ENCODE data around the gene DLX2. TPM values are rescaled to one million over a fixed set of nuclear protein-coding genes. Genes with fewer than 3 reads are reported as not detected.

Gene DLX2
- total RNA-seq, 1 donor, result 0.36 TPM

GRCh38 chr2:172082105-172082943 lies 20.4 kb downstream of the DLX2 start:
- Histone ChIP-seq H3K27me3 (ENCODE audit: insufficient read depth, low read length) (peaks cover 16% of the 10 kb centered on the region), H3K4me1 (ENCODE audit: insufficient read depth, low read length) (peaks cover 35% of the 10 kb centered on the region), H3K79me2 (ENCODE audit: insufficient read depth, low read length) (peaks cover 13% of the 10 kb centered on the region), H3K4me2 (ENCODE audit: insufficient read depth, low read length) (peak overlapping the region; percentile 93), H4K20me1 (ENCODE audit: insufficient read depth, low read length) (no peaks in the 10 kb centered on the region), H3K9me3 (ENCODE audit: low read depth, low read length) (no peaks in the 10 kb centered on the region), H3K36me3 (ENCODE audit: insufficient read depth, low read length) (no peaks in the 10 kb centered on the region), H3K27ac (ENCODE audit: low read depth, low read length) (peak overlapping the region; percentile 23), H2AFZ (ENCODE audit: low read length) (peak overlapping the region; percentile 91), H3K4me3 (ENCODE audit: insufficient read depth, low read length) (peak overlapping the region; percentile 78)
- peak; percentile 81 for DNase-seq (ENCODE audit: insufficient read length, low spot score, missing footprints)
- TF ChIP-seq CTCF (IDR thresholded peaks at IDR 0.05; ENCODE audit: extremely low read depth, low read depth, low read length), result no peak

GRCh38 chr2:172081221-172082022 lies 21.3 kb downstream of the DLX2 start:
- Histone ChIP-seq H3K9me3 (ENCODE audit: low read depth, low read length) (no peaks in the 10 kb centered on the region), H3K36me3 (ENCODE audit: insufficient read depth, low read length) (no peaks in the 10 kb centered on the region), H3K27me3 (ENCODE audit: insufficient read depth, low read length) (peaks cover 10% of the 10 kb centered on the region), H3K79me2 (ENCODE audit: insufficient read depth, low read length) (peaks cover 4% of the 10 kb centered on the region), H4K20me1 (ENCODE audit: insufficient read depth, low read length) (no peaks in the 10 kb centered on the region), H3K4me2 (ENCODE audit: insufficient read depth, low read length) (no peak overlapping the region), H3K27ac (ENCODE audit: low read depth, low read length) (no peak overlapping the region), H3K4me3 (ENCODE audit: insufficient read depth, low read length) (no peak overlapping the region), H3K4me1 (ENCODE audit: insufficient read depth, low read length) (peaks cover 28% of the 10 kb centered on the region), H2AFZ (ENCODE audit: low read length) (no peak overlapping the region)
- no peak for TF ChIP-seq CTCF (IDR thresholded peaks at IDR 0.05; ENCODE audit: extremely low read depth, low read depth, low read length)
- DNase-seq (ENCODE audit: insufficient read length, low spot score, missing footprints), result peak; percentile 63

- H3K27ac ChIP-seq (ENCODE audit: low read depth, low read length), result no peak overlapping the region
- H4K20me1 ChIP-seq (ENCODE audit: insufficient read depth, low read length), result no peaks in the 10 kb centered on the region
- H3K79me2 ChIP-seq (ENCODE audit: insufficient read depth, low read length), result no peaks in the 10 kb centered on the region
- no peak for TF ChIP-seq CTCF (IDR thresholded peaks at IDR 0.05; ENCODE audit: extremely low read depth, low read depth, low read length)
- H3K4me2 ChIP-seq (ENCODE audit: insufficient read depth, low read length), result no peak overlapping the region
- H2AFZ ChIP-seq (ENCODE audit: low read length), result no peak overlapping the region
- DNase-seq (ENCODE audit: insufficient read length, low spot score, missing footprints), result peak; percentile 21
- H3K4me1 ChIP-seq (ENCODE audit: insufficient read depth, low read length), result peaks cover 23% of the 10 kb centered on the region
- H3K36me3 ChIP-seq (ENCODE audit: insufficient read depth, low read length), result no peaks in the 10 kb centered on the region
- no peaks in the 10 kb centered on the region for H3K9me3 ChIP-seq (ENCODE audit: low read depth, low read length)
- H3K27me3 ChIP-seq (ENCODE audit: insufficient read depth, low read length), result peaks cover 10% of the 10 kb centered on the region
- H3K4me3 ChIP-seq (ENCODE audit: insufficient read depth, low read length), result no peak overlapping the region
Observed at GRCh38 chr2:172080641-172081220, 22.0 kb downstream of the DLX2 start.

Measured in osteoblast (primary cell).